Calu3 (cell line): Measurements from ENCODE around the gene PLXNA2. TPM values are rescaled to one million over a fixed set of nuclear protein-coding genes. Genes with fewer than 3 reads are reported as not detected.

Source experiments
- BruUV-seq: library from RNA; stranded (reverse); fragments of 400-500 nt; replicated peaks from 2 replicates; lab custom pipeline; 2021; lab: Mats Ljungman, UMichigan
- CTCF ChIA-PET: fragments of 300-600 bp; sonication (Branson Sonifier 250); formaldehyde crosslinking; loops from one replicate; lab custom pipeline; 2022; ENCODE audit warnings: antibody characterized with exemption; lab: Charles Lee
- DNase-seq: peaks from one replicate; pipeline ENCODE4 v3.0.0; 2022
- H3K27ac Mint-ChIP-seq: one replicate; pipeline ENCODE4 v1.8.0; 2022; ENCODE audit warnings: mixed read lengths; ENCODE audit not compliant: unreplicated experiment
- H3K27me3 Mint-ChIP-seq: one replicate; pipeline ENCODE4 v1.8.0; 2022; ENCODE audit warnings: mixed read lengths; ENCODE audit not compliant: unreplicated experiment
- H3K36me3 Mint-ChIP-seq: one replicate; pipeline ENCODE4 v1.8.0; 2022; ENCODE audit warnings: mild to moderate bottlenecking, moderate library complexity, mixed read lengths; ENCODE audit not compliant: insufficient read depth, unreplicated experiment
- H3K4me1 Mint-ChIP-seq: one replicate; pipeline ENCODE4 v1.8.0; 2022; ENCODE audit warnings: mild to moderate bottlenecking, low read depth, mixed read lengths; ENCODE audit not compliant: unreplicated experiment
- H3K4me3 Mint-ChIP-seq: one replicate; pipeline ENCODE4 v1.8.0; 2022; ENCODE audit warnings: mild to moderate bottlenecking, low read depth, moderate library complexity, mixed read lengths; ENCODE audit not compliant: unreplicated experiment
- H3K9me3 Mint-ChIP-seq: one replicate; pipeline ENCODE4 v1.8.0; 2022; ENCODE audit warnings: low read depth, mixed read lengths; ENCODE audit not compliant: unreplicated experiment
- intact Hi-C: fragments of 100-400 bp; cut with micrococcal nuclease; formaldehyde crosslinking; loops from one replicate; pipeline ENCODE4 v1.10.0; 2022; ENCODE audit not compliant: unreplicated experiment
- total RNA-seq: library from RNA; stranded (reverse); gene quantifications from 2 replicates; pipeline ENCODE4 v1.2.3, GENCODE V29; 2022
- TF ChIP-seq, protein P1 (sequence below): fragments of 200-600 bp; IDR thresholded peaks from one replicate; pipeline ENCODE4 v1.8.0; 2022; ENCODE audit warnings: antibody characterized with exemption; ENCODE audit not compliant: unreplicated experiment

Gene PLXNA2
- total RNA-seq, 1 experiment from 2014 or later = 16.2 TPM

DNA sequence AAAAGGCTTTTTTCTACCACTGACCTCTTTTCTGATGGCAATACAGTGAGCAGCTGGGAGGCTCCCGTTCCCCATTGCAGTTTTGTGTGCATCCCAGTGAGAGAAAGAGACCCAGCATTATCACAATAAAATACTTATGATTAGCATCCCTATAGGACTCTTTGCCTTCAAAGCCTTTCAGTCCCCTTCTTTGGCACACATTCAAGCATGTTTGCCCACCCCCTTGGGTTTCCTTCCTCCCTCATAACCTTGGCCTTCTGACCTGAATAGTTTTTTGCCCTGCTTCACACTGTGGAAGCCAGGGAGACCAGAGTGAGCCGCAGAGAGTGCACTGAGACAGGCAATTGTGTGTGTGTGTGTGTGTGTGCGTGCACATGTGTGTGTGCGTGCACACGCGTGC is 13.2 kb upstream of the PLXNA2 start:
- Mint-ChIP-seq H3K4me1 (peaks cover 11% of the 10 kb centered on the region), H3K27me3 (peaks cover 89% of the 10 kb centered on the region), H3K9me3 (peaks cover 6% of the 10 kb centered on the region), H3K4me3 (no peak overlapping the region), H3K27ac (no peak overlapping the region), H3K36me3 (no peaks in the 10 kb centered on the region)
- BruUV-seq = no TSS peak
- CTCF ChIA-PET = interaction anchor here (1.6 kb wide), 1 partner anchor 12 kb away, joined by 4 read pairs; no protein-coding TSS in a partner anchor
- no peak for DNase-seq
- TF ChIP-seq, protein P1, sequence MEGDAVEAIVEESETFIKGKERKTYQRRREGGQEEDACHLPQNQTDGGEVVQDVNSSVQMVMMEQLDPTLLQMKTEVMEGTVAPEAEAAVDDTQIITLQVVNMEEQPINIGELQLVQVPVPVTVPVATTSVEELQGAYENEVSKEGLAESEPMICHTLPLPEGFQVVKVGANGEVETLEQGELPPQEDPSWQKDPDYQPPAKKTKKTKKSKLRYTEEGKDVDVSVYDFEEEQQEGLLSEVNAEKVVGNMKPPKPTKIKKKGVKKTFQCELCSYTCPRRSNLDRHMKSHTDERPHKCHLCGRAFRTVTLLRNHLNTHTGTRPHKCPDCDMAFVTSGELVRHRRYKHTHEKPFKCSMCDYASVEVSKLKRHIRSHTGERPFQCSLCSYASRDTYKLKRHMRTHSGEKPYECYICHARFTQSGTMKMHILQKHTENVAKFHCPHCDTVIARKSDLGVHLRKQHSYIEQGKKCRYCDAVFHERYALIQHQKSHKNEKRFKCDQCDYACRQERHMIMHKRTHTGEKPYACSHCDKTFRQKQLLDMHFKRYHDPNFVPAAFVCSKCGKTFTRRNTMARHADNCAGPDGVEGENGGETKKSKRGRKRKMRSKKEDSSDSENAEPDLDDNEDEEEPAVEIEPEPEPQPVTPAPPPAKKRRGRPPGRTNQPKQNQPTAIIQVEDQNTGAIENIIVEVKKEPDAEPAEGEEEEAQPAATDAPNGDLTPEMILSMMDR = no peak
- intact Hi-C loops = no loop called here

DNA sequence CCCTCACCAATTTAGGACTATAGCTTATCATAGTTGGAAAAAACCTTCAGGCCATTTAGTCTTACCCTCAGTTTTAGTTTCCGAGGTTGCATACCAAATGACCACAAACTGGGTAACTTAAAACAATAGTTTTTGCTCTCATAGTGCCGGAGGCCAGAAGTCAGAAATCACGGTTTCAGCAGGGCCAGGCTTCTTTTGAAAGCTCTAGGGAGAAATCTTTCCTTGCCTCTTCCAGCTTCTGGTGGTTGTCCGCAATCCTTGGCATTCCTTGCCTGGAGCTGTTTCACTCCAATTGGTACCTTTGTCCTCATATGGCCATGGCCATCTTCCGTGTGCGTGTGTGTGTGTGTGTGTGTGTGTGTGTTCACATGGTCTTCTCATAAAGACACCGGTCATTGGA is 12.4 kb upstream of the PLXNA2 start:
- CTCF ChIA-PET = interaction anchor here (1.0 kb wide), 1 partner anchor 235 kb away, joined by 3 read pairs; no protein-coding TSS in a partner anchor
- H3K27ac Mint-ChIP-seq = no peak overlapping the region
- H3K4me3 Mint-ChIP-seq = no peak overlapping the region
- no peaks in the 10 kb centered on the region for H3K36me3 Mint-ChIP-seq
- DNase-seq = no peak
- intact Hi-C loops = no loop called here
- peaks cover 6% of the 10 kb centered on the region for H3K9me3 Mint-ChIP-seq
- BruUV-seq = no TSS peak
- H3K27me3 Mint-ChIP-seq = peaks cover 89% of the 10 kb centered on the region
- H3K4me1 Mint-ChIP-seq = peaks cover 19% of the 10 kb centered on the region
- TF ChIP-seq, protein P1 = no peak

DNA sequence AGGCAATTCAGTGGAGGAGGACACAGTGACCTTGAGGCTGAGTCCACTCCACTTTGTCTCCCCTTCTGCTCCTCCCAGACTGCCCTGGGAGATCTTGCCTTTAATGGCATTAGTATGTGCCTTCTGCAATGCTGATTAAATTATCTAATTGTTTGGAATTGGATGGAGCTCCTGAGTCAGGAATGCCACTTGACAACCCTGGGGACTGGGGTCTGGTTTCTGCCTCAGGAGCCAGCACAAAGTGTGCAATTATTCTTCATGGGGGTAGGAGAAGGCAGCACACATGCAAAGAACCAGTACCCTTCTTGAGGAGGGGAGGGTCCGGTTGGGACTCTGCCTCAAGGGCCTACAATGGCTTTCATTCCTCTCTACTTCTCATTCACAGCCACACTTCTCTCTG is 11.9 kb upstream of the PLXNA2 start:
- H3K27me3 Mint-ChIP-seq = peaks cover 89% of the 10 kb centered on the region
- peaks cover 6% of the 10 kb centered on the region for H3K9me3 Mint-ChIP-seq
- CTCF ChIA-PET = interaction anchor here (1.0 kb wide), 1 partner anchor 234 kb away, joined by 3 read pairs; no protein-coding TSS in a partner anchor
- no peaks in the 10 kb centered on the region for H3K36me3 Mint-ChIP-seq
- no peak overlapping the region for H3K4me3 Mint-ChIP-seq
- intact Hi-C loops = no loop called here
- BruUV-seq = no TSS peak
- peaks cover 19% of the 10 kb centered on the region for H3K4me1 Mint-ChIP-seq
- DNase-seq = no peak
- H3K27ac Mint-ChIP-seq = no peak overlapping the region
- TF ChIP-seq, protein P1 = no peak

DNA sequence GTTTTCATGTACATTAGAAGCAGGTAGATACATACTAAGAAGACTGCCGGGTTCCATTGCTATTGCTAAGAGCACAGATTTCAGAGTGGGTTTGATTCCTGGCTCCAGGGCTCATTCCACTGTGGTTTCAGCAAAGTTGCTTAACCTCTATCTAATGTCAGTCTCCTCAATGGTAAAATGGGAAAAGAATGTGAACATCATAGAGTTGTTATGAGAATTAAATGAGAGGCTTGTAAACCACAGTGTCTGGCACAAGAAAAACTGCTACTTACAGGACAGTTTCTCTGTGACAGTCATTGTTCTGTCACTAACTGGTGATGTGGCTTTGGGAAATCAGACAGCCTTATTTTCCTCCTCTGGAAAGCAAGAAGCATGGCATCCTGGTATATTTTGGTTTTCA is 10.7 kb upstream of the PLXNA2 start:
- no TSS peak for BruUV-seq
- Mint-ChIP-seq H3K27ac (no peak overlapping the region), H3K4me1 (peaks cover 19% of the 10 kb centered on the region), H3K27me3 (peaks cover 90% of the 10 kb centered on the region), H3K36me3 (no peaks in the 10 kb centered on the region), H3K9me3 (peaks cover 6% of the 10 kb centered on the region), H3K4me3 (no peak overlapping the region)
- TF ChIP-seq, protein P1 = no peak
- CTCF ChIA-PET = interaction anchor here (0.7 kb wide), 1 partner anchor 233 kb away, joined by 3 read pairs; no protein-coding TSS in a partner anchor
- no peak for DNase-seq
- intact Hi-C loops = no loop called here
